ENCODE results near the gene AP3S1.

AP3S1 gene

DNA sequence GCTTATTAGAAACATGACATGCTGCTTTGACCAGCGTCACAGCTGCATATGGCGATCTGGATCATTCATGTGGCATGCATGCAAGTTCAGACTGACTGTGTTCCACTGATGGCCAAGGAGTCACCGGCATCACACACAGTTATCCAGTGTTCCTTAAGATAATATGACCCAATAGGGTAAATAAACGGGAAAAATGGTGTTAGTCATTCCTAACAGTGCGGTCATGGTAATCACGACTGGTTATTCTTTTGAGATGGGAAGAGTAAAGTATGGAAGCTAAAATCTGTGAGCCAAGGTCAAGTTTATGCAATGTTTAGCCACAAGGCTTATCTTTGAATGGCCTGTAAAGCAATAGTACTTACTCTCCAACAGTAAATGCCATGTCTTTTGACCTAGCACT, 91.3 kb downstream of the AP3S1 start:
- CTCF ChIA-PET, result no interaction called here
- H3K27ac ChIP-seq (ENCODE audit: insufficient read depth in 1 of 2, low read depth in 1 of 2, low read length in 2 of 2, poor library complexity in 1 of 2, severe bottlenecking in 2 of 2), result no peak overlapping the region
- no peak overlapping the region for H3K4me3 ChIP-seq (ENCODE audit: control insufficient read depth in 1 of 7, extremely low read depth in 1 of 7, insufficient read depth in 4 of 7, low read depth in 2 of 7, low read length in 6 of 7)

GRCh38 chr5:115934388-115934974, 92.7 kb downstream of the AP3S1 start:
- ChIA-PET CTCF (interaction anchor here (1.3 kb wide), 1 partner anchor 12 kb away, joined by 3 read pairs; no protein-coding TSS in a partner anchor), POLR2A (no interaction called here)
- no peak overlapping the region for H3K4me3 ChIP-seq (ENCODE audit: control insufficient read depth in 1 of 7, extremely low read depth in 1 of 7, insufficient read depth in 4 of 7, low read depth in 2 of 7, low read length in 6 of 7)
- no peaks in the 10 kb centered on the region for H3K36me3 ChIP-seq (ENCODE audit: control insufficient read depth in 4 of 4, insufficient read depth in 4 of 4, low read length in 3 of 4)
- H3K27ac ChIP-seq (ENCODE audit: insufficient read depth in 1 of 2, low read depth in 1 of 2, low read length in 2 of 2, poor library complexity in 1 of 2, severe bottlenecking in 2 of 2), result no peak overlapping the region
- no peaks in the 10 kb centered on the region for H3K4me1 ChIP-seq (ENCODE audit: control extremely low read depth in 1 of 4, control insufficient read depth in 4 of 4, insufficient read depth in 4 of 4, low read length in 3 of 4)
- DNase-seq, result no peak
- peaks cover 0 to 2% (median 0%) of the 10 kb centered on the region in 5 experiments for H3K27me3 ChIP-seq (replicated peaks in 2 of 5; ENCODE audit: control insufficient read depth in 4 of 5, insufficient read depth in 5 of 5, low read length in 4 of 5)
- 94% methylated on average over 6 of the region's 10 CpGs for WGBS (ENCODE audit: insufficient coverage)
- H3K9me3 ChIP-seq (ENCODE audit: control extremely low read depth in 1 of 5, control insufficient read depth in 4 of 5, insufficient read depth in 2 of 5, low read depth in 1 of 5, low read length in 4 of 5), result no peaks in the 10 kb centered on the region

More for the DNA sequence above, 91.3 kb downstream of the AP3S1 start:
- 98% methylated on average over 6 of the region's 6 CpGs for WGBS (ENCODE audit: insufficient coverage)
- Histone ChIP-seq H3K36me3 (ENCODE audit: control insufficient read depth in 4 of 4, insufficient read depth in 4 of 4, low read length in 3 of 4) (no peaks in the 10 kb centered on the region), H3K4me1 (ENCODE audit: control extremely low read depth in 1 of 4, control insufficient read depth in 4 of 4, insufficient read depth in 4 of 4, low read length in 3 of 4) (no peaks in the 10 kb centered on the region), H3K9me3 (ENCODE audit: control extremely low read depth in 1 of 5, control insufficient read depth in 4 of 5, insufficient read depth in 2 of 5, low read depth in 1 of 5, low read length in 4 of 5) (no peaks in the 10 kb centered on the region), H3K27me3 (replicated peaks in 2 of 5; ENCODE audit: control insufficient read depth in 4 of 5, insufficient read depth in 5 of 5, low read length in 4 of 5) (peaks cover 0 to 2% (median 0%) of the 10 kb centered on the region in 5 experiments)
- POLR2A ChIA-PET, result no interaction called here
- no peak for DNase-seq

- Histone ChIP-seq H3K27ac (ENCODE audit: insufficient read depth in 1 of 2, low read depth in 1 of 2, low read length in 2 of 2, poor library complexity in 1 of 2, severe bottlenecking in 2 of 2) (no peak overlapping the region), H3K4me1 (ENCODE audit: control extremely low read depth in 1 of 4, control insufficient read depth in 4 of 4, insufficient read depth in 4 of 4, low read length in 3 of 4) (no peaks in the 10 kb centered on the region), H3K27me3 (replicated peaks in 2 of 5; ENCODE audit: control insufficient read depth in 4 of 5, insufficient read depth in 5 of 5, low read length in 4 of 5) (peaks cover 0 to 2% (median 0%) of the 10 kb centered on the region in 5 experiments), H3K4me3 (ENCODE audit: control insufficient read depth in 1 of 7, extremely low read depth in 1 of 7, insufficient read depth in 4 of 7, low read depth in 2 of 7, low read length in 6 of 7) (no peak overlapping the region), H3K36me3 (ENCODE audit: control insufficient read depth in 4 of 4, insufficient read depth in 4 of 4, low read length in 3 of 4) (no peaks in the 10 kb centered on the region), H3K9me3 (ENCODE audit: control extremely low read depth in 1 of 5, control insufficient read depth in 4 of 5, insufficient read depth in 2 of 5, low read depth in 1 of 5, low read length in 4 of 5) (no peaks in the 10 kb centered on the region)
- POLR2A ChIA-PET, result no interaction called here
- 100% methylated on average over 1 of the region's 1 CpG for WGBS (ENCODE audit: insufficient coverage)
- CTCF ChIA-PET, result no interaction called here
- no peak for DNase-seq
These were observed 94.3 kb downstream of the AP3S1 start for GRCh38 chr5:115936031-115936430.

DNA sequence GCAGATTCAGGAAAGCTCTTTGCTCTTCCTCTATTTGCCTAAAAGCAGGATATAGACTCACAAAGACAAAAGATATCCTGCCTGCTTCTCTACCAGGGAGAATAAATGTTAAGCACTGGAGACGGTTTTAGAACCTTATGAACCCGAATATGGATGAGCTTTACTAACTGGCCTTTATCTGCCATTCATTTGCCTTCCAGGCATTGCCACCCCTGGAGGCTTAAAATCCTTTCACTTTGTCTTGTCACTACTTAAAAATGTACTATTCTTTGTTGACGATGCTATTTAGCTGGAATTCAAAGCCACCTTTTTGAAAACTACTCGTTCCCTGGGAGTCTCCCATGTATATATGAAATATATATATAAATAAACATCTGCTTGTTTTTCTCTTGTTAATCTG, 97.3 kb downstream of the AP3S1 start:
- Histone ChIP-seq H3K9me3 (ENCODE audit: control extremely low read depth in 1 of 5, control insufficient read depth in 4 of 5, insufficient read depth in 2 of 5, low read depth in 1 of 5, low read length in 4 of 5) (peaks cover 0 to 2% (median 0%) of the 10 kb centered on the region in 5 experiments), H3K4me1 (ENCODE audit: control extremely low read depth in 1 of 4, control insufficient read depth in 4 of 4, insufficient read depth in 4 of 4, low read length in 3 of 4) (no peaks in the 10 kb centered on the region), H3K4me3 (ENCODE audit: control insufficient read depth in 1 of 7, extremely low read depth in 1 of 7, insufficient read depth in 4 of 7, low read depth in 2 of 7, low read length in 6 of 7) (no peak overlapping the region), H3K27me3 (replicated peaks in 2 of 5; ENCODE audit: control insufficient read depth in 4 of 5, insufficient read depth in 5 of 5, low read length in 4 of 5) (peaks cover 0 to 2% (median 0%) of the 10 kb centered on the region in 5 experiments), H3K36me3 (ENCODE audit: control insufficient read depth in 4 of 4, insufficient read depth in 4 of 4, low read length in 3 of 4) (no peaks in the 10 kb centered on the region), H3K27ac (ENCODE audit: insufficient read depth in 1 of 2, low read depth in 1 of 2, low read length in 2 of 2, poor library complexity in 1 of 2, severe bottlenecking in 2 of 2) (no peak overlapping the region)
- POLR2A ChIA-PET, result no interaction called here
- CTCF ChIA-PET, result no interaction called here
- 92% methylated on average over 2 of the region's 4 CpGs for WGBS (ENCODE audit: insufficient coverage)
- no peak for DNase-seq

GRCh38 chr5:115940080-115940810, 98.5 kb downstream of the AP3S1 start:
- WGBS (ENCODE audit: insufficient coverage), result no CpG with 5 or more reads among the region's 4 CpGs
- CTCF ChIA-PET, result no interaction called here

DNA sequence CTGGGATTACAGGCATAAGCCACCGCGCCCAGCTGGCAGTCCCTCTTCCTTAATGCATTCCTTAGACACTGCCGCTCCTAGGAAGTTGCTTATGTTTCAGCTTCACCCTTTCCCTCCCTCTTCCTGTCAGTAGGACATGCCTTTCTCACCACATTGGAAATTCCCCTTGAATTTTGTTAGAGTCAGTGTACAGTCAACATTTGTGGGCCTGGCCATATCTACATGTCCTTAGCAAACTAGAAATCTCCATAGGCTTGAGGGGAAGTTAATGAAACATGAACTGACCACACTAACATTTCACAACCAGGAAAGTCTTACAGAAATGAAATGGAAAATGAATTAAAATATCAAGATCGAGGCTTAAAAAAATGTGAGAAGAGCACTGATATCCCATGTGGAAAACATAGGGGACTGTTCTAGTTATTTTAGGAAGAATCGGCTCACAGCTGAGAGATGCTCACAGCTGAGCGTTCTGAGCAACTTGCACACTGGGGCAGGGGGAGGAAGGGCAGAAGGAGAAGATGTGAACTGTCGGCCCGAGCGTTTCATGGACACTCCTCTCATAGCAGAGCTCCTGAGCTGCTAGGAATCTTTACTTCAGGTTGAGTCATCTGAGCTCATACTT, 99.4 kb downstream of the AP3S1 start:
- DNase-seq, result no peak
- WGBS (ENCODE audit: insufficient coverage), result 93% methylated on average over 6 of the region's 9 CpGs
- POLR2A ChIA-PET, result no interaction called here
- no peak overlapping the region for H3K27ac ChIP-seq (ENCODE audit: insufficient read depth in 1 of 2, low read depth in 1 of 2, low read length in 2 of 2, poor library complexity in 1 of 2, severe bottlenecking in 2 of 2)
- H3K27me3 ChIP-seq (replicated peaks in 2 of 5; ENCODE audit: control insufficient read depth in 4 of 5, insufficient read depth in 5 of 5, low read length in 4 of 5), result peaks cover 0 to 2% (median 0%) of the 10 kb centered on the region in 5 experiments
- CTCF ChIA-PET, result no interaction called here
- no peak overlapping the region for H3K4me3 ChIP-seq (ENCODE audit: control insufficient read depth in 1 of 7, extremely low read depth in 1 of 7, insufficient read depth in 4 of 7, low read depth in 2 of 7, low read length in 6 of 7)
- no peaks in the 10 kb centered on the region for H3K4me1 ChIP-seq (ENCODE audit: control extremely low read depth in 1 of 4, control insufficient read depth in 4 of 4, insufficient read depth in 4 of 4, low read length in 3 of 4)
- peaks cover 0 to 2% (median 0%) of the 10 kb centered on the region in 5 experiments for H3K9me3 ChIP-seq (ENCODE audit: control extremely low read depth in 1 of 5, control insufficient read depth in 4 of 5, insufficient read depth in 2 of 5, low read depth in 1 of 5, low read length in 4 of 5)
- no peaks in the 10 kb centered on the region for H3K36me3 ChIP-seq (ENCODE audit: control insufficient read depth in 4 of 4, insufficient read depth in 4 of 4, low read length in 3 of 4)

More at GRCh38 chr5:115940080-115940810, 98.5 kb downstream of the AP3S1 start:
- no peak for DNase-seq
- POLR2A ChIA-PET, result no interaction called here
- Histone ChIP-seq H3K27me3 (replicated peaks in 2 of 5; ENCODE audit: control insufficient read depth in 4 of 5, insufficient read depth in 5 of 5, low read length in 4 of 5) (peaks cover 0 to 2% (median 0%) of the 10 kb centered on the region in 5 experiments), H3K36me3 (ENCODE audit: control insufficient read depth in 4 of 4, insufficient read depth in 4 of 4, low read length in 3 of 4) (no peaks in the 10 kb centered on the region), H3K27ac (ENCODE audit: insufficient read depth in 1 of 2, low read depth in 1 of 2, low read length in 2 of 2, poor library complexity in 1 of 2, severe bottlenecking in 2 of 2) (no peak overlapping the region), H3K4me1 (ENCODE audit: control extremely low read depth in 1 of 4, control insufficient read depth in 4 of 4, insufficient read depth in 4 of 4, low read length in 3 of 4) (no peaks in the 10 kb centered on the region), H3K9me3 (ENCODE audit: control extremely low read depth in 1 of 5, control insufficient read depth in 4 of 5, insufficient read depth in 2 of 5, low read depth in 1 of 5, low read length in 4 of 5) (peaks cover 0 to 2% (median 0%) of the 10 kb centered on the region in 5 experiments), H3K4me3 (ENCODE audit: control insufficient read depth in 1 of 7, extremely low read depth in 1 of 7, insufficient read depth in 4 of 7, low read depth in 2 of 7, low read length in 6 of 7) (no peak overlapping the region)

DNA sequence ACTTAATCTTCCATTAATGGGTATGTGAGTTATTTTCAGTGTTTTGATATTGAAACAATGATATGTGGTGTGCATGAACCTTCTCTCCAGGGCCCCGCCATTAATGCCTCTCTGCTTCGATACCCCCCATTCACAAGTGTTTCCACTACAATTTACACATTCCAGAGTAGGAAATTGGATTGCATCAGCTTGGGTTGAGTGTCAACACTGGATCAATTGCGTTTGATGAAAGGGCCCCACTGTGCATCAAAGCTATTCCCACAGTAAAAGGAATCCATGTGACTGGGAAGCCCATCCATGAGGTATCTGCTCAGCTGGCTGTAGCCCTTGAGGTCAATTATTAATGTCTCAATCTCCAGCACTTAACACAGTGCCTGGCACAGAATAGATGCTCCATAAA, 102.8 kb downstream of the AP3S1 start:
- POLR2A ChIA-PET, result no interaction called here
- Histone ChIP-seq H3K36me3 (ENCODE audit: control insufficient read depth in 4 of 4, insufficient read depth in 4 of 4, low read length in 3 of 4) (no peaks in the 10 kb centered on the region), H3K9me3 (ENCODE audit: control extremely low read depth in 1 of 5, control insufficient read depth in 4 of 5, insufficient read depth in 2 of 5, low read depth in 1 of 5, low read length in 4 of 5) (peaks cover 0 to 2% (median 0%) of the 10 kb centered on the region in 5 experiments), H3K27me3 (replicated peaks in 2 of 5; ENCODE audit: control insufficient read depth in 4 of 5, insufficient read depth in 5 of 5, low read length in 4 of 5) (no peaks in the 10 kb centered on the region), H3K4me1 (ENCODE audit: control extremely low read depth in 1 of 4, control insufficient read depth in 4 of 4, insufficient read depth in 4 of 4, low read length in 3 of 4) (no peaks in the 10 kb centered on the region), H3K4me3 (ENCODE audit: control insufficient read depth in 1 of 7, extremely low read depth in 1 of 7, insufficient read depth in 4 of 7, low read depth in 2 of 7, low read length in 6 of 7) (no peak overlapping the region), H3K27ac (ENCODE audit: insufficient read depth in 1 of 2, low read depth in 1 of 2, low read length in 2 of 2, poor library complexity in 1 of 2, severe bottlenecking in 2 of 2) (no peak overlapping the region)
- DNase-seq, result no peak
- CTCF ChIA-PET, result no interaction called here
- WGBS (ENCODE audit: insufficient coverage), result 100% methylated on average over 1 of the region's 3 CpGs

Measured in common myeloid progenitor, CD34-positive (primary cell).